HG02588 (cell line): ENCODE measurements around the gene SH3PXD2A.
"Not testable (repeated sequence)": the region's sequence is repeated elsewhere in the genome, so short reads cannot be mapped to it uniquely, and the experiment has no call there.

Experiments used
- ATAC-seq: cut with Tn5 transposase; IDR thresholded peaks from one replicate; pipeline ENCODE4 v1.9.1; 2021; ENCODE audit warnings: mild to moderate bottlenecking, moderate library complexity; ENCODE audit not compliant: unreplicated experiment

The SH3PXD2A gene

DNA sequence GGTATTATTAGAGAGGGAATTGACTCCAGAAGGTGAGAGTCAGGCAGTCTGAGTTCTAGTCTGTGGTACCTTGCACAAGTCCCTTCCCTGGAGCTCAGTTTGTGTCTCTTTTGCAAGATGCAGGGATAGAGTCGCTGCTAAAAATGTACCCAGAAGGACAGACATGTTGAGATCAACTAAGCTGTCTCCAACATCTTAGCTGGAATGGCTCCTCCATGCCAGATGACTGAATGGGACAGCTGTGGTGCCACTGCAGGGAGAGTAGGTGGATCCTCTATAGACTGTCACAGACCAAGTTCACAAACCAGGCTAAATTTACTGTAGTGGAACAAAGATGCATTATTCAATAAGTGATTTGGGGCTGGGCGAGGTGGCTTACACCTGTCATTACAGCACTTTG, 241.8 kb downstream of the SH3PXD2A start:
- no peak for ATAC-seq

DNA sequence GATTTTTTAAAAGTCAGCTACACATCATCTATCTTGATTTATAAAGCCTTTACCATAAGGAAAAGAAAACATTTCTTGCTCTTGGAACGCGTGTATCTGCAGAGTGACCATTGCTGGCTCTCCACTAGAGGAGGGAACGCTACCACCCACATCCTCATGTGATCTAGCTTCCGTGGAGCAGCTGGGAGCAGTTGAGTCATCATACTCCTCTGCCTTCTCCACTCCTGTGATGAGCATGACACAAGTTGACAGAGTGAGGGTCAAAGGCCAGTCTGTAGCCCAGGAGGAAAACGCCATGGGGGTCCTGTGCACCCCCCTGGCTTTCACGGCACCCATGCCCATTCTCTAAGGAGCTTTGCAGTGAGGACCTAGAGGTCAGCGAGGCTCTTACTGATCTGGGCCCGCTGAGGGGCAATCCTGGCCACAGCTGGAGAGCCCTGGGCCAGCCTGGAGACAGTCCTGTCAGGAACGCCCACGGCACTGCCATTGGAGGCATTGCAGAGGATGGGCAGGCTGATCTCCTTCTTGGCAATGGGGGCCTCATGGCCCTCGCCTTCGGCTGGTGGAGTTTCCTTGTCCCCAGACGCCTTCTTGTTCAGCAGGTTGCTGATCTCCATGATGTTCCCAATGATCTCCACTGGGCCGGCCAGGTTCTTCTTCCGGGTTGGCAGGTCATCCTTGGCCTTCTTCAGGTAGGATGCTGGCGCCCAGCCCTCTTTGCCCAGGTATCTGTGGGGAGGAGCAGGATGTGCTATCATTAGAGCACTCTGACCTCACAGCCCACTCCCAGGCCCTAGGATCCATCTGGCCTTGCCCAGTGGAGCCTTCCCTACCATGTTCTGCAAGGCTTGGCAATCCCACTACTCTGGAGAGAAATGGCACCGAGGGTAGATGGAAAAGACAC, 242.7 kb downstream of the SH3PXD2A start:
- no peak for ATAC-seq

- no peak for ATAC-seq
Observed at GRCh38 chr10:103610921-103611511, 244.4 kb downstream of the SH3PXD2A start.

DNA sequence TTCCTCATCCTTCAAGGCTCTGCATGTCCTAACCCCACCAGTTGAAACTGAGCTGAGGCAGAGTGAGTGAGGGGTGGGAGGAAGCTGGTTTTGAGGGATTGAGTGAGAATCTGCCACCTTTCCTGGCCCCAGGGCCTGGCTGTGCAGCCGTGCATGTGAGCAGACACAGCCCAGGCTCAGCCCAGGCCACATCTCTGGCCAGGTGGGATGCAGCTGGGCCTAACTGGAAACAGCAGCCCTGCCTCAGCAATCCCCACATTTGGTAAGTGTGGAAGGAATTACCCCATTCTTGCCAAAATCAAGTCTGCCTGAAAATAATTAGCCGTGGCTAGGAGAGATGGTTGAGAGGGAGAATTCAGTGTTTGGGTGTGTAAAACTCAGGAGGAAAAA, 245.3 kb downstream of the SH3PXD2A start:
- ATAC-seq = no peak

DNA sequence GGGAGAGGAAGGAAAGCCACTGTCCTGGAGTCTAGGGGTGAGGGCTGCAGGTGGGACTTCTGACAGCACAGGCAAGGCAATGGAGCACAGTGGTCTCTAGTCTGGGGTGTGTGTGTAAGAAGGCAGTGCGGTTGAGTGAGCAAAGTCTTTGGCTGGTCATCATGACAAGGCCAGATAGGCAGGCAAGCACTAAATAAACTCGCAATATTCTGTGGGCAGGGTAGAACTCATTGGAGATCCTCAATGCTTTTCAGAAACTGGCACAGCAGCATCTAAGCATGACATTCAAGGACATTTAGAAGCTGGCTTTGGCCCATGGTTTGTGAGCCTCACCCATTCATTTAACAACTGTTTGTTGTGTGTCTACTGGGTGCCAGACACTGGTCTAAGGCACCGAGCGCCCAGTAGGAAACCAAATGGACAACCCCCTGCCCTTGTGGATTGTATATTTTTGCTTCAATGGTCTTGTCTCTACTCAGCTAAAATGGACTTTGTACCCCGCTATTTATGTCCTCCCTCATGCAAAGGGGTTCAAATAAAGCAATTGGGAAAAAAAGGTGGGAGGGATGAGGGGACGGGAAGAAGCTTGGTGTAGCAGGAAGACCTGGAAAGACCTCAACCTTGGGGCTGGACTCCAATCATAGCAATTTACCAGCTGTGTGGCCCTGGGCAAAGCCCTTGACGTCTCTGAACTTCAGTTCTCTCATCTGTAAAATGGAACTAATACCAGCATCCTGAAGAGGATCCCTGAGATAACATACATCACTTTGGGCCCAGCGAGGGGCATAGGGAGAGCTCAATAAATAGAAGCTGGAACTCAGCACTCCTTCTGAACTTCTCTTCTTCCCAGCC, 245.9 kb downstream of the SH3PXD2A start:
- ATAC-seq = no peak

DNA sequence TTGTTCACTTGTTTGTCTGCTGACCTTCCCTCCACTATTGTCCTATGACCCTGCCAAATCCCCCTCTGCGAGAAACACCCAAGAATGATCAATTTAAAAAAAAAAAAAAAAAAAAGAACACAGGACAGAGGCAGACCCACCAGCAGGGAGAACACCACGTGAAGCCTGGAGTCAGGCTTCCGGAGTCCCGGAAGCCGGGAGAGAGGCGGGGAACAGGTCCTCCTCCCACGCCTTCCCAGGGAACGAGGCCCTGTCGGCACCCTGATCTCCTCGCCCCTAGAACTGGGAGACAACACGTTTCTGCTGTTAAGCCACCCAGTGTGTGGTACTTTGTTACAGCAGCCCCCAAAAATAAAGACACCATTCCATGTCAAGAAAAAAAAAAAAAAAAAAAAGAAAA, 247.3 kb downstream of the SH3PXD2A start:
- not testable (repeated sequence) for ATAC-seq

DNA sequence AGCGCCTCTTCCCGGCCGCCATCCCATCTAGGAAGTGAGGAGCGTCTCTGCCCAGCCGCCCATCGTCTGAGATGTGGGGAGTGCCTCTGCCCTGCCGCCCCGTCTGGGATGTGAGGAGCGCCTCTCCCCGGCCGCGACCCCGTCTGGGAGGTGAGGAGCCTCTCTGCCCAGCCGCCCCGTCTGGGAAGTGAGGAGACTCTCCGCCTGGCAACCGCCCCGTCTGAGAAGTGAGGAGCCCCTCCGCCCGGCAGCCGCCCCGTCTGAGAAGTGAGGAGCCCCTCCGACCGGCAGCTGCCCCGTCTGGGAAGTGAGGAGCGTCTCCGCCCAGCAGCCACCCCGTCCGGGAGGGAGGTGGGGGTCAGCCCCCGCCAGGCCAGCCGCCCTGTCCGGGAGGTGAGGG, 248.3 kb downstream of the SH3PXD2A start:
- not testable (repeated sequence) for ATAC-seq

- not testable (repeated sequence) for ATAC-seq
Observed at GRCh38 chr10:103606097-103606438, 249.3 kb downstream of the SH3PXD2A start.

GRCh38 chr10:103605359-103606096, 249.8 kb downstream of the SH3PXD2A start:
- no peak for ATAC-seq

DNA sequence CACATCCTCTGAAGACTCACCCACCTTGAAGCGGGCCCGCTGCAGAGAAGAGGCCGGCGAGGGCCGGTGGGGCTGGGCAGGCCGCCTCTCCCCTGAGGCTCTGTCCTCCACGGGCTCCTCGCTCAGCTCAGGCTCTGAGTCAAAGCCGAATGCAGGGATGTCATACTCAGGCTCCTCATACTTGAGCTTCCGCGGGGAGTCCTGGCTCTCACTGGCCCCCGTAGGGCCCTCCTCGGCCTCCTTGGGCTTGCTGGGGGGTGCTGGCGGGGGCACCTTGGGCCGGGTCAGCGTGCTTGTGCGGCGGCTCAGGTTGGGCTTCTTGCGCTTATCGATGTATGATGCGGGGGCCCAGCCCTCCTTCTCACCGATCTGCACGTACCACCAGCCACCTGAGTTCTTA, 252.0 kb downstream of the SH3PXD2A start:
- ATAC-seq = no peak

DNA sequence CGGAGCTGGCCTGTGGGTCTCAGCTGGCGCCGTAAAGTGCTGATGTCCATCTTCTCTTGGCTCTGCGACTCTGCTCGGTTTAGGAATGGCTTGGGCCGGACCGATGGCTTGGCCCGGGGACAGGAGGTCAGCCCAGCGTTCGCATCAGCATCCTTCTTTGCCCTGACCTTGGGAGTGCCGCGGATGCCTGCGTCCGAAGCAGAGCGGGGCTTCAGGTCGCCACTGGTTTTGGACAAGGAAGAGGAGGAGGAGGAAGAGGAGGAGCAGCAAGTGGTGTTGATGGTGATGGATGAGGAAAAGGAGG, 252.6 kb downstream of the SH3PXD2A start:
- no peak for ATAC-seq

DNA sequence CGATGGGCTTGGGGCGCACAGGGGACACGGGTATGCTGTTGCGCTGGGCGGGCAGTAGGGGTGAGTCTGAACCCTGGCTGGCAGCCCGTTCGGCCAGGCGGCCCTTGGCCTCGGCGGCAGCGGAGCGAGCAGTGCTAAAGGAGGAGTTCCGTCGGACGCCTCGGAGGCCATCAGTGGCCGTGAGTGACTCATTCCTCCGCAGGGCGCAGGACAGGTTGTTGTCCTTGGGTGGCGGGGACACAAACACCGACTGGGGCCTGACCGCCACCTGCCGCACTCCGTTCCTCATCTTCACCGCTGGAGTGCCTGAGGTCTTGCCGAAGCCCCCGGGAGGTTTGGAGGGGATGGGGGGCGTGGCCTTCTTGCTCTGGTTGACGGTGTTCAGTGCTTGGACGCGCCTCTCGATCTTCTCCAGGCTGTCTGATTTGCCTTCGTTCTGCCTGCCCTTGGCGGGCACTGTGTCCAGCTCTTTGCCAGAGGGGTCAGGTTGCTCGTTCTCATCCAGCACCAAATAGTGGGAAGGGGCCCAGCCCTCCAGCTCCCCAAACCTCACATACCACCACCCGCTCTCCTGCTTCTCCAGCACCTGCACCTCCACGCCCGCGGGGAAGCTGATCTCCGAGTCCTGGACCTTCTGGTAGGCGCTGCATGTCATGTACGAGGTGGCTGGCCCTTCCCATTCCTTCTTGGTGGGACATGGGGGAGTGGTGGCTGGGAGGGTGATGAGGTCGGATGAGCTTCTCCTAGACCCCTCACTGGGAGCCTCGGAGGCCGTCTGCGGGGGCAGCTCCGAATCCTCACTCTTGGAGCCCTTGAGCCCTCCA, 253.1 kb downstream of the SH3PXD2A start:
- no peak for ATAC-seq

DNA sequence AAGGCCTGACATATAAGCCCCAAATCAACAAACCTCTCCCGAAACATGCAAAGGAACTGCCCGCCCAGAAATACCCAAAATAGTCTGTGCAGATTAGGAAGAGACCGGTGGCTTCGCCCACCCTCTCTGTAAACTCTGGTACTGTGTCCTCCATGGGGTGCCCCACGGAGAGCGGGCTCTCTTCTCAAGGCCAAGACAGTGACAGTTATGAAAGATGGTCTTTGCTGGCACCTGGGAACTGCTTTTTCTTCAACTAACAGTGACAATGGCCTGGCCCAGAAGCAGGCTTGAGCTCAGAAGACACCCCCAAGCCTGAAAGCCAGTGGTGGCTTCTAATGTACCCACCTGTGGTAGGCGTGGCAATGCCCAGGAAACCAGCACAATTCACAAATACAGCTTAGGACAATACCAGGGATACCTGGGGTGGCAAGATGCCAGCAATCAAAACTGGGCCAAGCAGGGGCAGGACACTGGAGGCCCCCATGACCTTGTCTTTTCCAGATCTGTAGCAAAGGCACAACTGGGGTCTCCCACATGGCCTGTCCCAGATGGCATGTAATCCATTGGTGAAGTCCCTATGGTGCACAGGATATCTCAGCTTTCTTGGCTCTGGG, 254.3 kb downstream of the SH3PXD2A start:
- no peak for ATAC-seq

DNA sequence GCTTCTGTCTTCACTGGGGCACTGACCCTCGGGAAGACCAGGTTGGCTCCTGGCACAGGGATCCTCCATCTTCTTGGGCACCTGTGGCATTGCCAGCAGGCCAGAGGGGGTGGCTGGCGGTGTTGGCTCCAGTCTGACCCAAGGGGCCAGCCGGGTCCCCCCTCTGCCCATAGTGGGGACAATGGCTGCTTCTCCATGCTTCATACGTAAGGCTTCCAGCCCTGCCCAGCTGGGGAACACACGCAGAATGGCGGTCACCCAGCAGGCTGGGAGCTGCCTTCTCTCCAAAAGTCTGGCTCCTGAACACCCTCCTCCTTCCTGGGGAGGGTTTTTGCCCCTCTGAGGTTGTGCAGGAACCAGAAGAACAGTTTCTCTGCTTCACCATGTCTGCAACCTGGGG, 255.1 kb downstream of the SH3PXD2A start:
- ATAC-seq = no peak

DNA sequence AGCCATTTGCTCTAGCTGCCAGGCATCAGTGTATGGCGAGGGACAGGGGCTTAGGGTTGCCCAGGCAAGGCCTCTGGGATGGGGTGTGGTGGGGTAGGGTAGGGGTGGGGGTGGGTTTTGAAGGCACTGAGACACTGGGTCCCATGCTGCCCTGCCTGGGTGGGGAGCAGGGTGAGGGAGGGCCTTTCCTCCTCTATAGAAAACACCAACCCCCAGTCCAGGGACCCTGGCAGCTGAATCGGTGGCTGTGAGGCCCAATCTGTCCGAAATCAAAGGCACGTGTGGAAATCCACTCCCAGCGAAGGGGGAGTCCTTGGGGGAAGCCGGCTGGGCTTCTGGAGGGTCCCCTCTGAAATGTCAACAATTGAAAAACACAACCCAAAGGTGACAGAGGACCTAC, 255.5 kb downstream of the SH3PXD2A start:
- no peak for ATAC-seq

- no peak for ATAC-seq
Observed at GRCh38 chr10:103599211-103599610, 256.2 kb downstream of the SH3PXD2A start.

DNA sequence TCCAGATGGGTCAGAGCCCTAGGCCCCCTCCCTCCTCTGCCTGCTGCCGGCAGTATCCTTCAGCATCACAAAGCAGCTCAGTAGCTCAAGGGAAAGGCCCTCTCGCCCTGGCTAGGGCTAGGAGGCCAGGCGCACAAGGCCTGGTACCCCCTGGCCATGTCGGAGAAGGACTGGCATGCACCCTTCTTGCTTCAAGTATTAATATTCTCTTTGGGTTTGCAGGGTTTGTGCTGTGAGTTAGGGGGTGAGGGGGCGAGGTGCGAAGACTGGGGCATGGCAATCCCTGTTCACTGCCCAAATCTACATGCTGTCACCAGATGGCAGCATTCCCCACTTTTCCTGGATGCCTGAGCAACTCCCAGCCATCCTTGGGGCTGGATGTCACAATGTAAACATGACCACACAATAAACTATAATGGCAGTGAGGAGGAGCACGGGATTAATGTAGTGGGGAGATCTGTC, 256.7 kb downstream of the SH3PXD2A start:
- no peak for ATAC-seq

DNA sequence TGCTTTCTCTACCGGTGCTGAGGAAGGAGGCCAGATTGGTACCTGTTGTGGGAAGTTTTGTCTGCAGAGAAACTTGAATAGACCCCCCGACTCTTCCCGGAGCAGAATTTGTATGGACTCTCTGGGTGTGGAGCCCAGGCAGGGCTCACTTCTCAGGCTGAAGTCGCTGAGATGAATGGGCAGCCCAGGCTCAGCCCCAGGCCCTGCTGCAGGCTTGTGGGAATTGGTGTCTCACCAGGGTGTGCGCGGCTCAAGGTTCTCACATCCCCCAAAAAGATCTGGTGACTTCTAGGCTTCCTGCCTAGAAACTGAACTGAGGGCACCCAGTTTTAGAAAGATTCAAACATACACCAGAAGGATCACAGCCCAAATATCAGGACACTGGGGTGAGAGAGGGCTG, 258.4 kb downstream of the SH3PXD2A start:
- ATAC-seq = no peak

- ATAC-seq = no peak
Observed at GRCh38 chr10:103595933-103596726, 259.2 kb downstream of the SH3PXD2A start.
